Lower leg skin (tissue), 3 donors: Measurements from ENCODE around the gene PLEKHA6.

Experiments used
- CTCF ChIP-seq, 3 donors: fragments of 450-650 bp; IDR thresholded peaks; one replicate each; pipeline ENCODE4 v1.5.1; 2016; ENCODE audit warnings: antibody characterized with exemption in 3 of 3, mild to moderate bottlenecking in 3 of 3, moderate library complexity in 2 of 3
- POLR2A ChIP-seq, 2 donors: fragments of 450-650 bp; IDR thresholded peaks; one replicate each; pipeline ENCODE4 v1.6.1; 2016 to 2017; ENCODE audit warnings: antibody characterized with exemption in 2 of 2, mild to moderate bottlenecking in 1 of 2, moderate library complexity in 1 of 2

- TF ChIP-seq CTCF (IDR thresholded peaks at IDR 0.05), result no peak
- no peak for TF ChIP-seq POLR2A (IDR thresholded peaks at IDR 0.05)
These were observed 163.5 kb downstream of the PLEKHA6 start, which contains the start of gene KISS1 for GRCh38 chr1:204196068-204196795.
